Middle frontal gyrus (tissue), 1 donor: ENCODE data around the gene S1PR4.
"Not testable (repeated sequence)": the region's sequence is repeated elsewhere in the genome, so short reads cannot be mapped to it uniquely, and the experiment has no call there.

Source experiments
- DNase-seq: peaks from one replicate; pipeline ENCODE4 v3.0.0-alpha.2; 2015; ENCODE audit warnings: low spot score; ENCODE audit errors: extremely low spot score

The S1PR4 gene

GRCh38 chr19:3220576-3220975, 42.0 kb downstream of the S1PR4 start:
- no peak for DNase-seq

DNA sequence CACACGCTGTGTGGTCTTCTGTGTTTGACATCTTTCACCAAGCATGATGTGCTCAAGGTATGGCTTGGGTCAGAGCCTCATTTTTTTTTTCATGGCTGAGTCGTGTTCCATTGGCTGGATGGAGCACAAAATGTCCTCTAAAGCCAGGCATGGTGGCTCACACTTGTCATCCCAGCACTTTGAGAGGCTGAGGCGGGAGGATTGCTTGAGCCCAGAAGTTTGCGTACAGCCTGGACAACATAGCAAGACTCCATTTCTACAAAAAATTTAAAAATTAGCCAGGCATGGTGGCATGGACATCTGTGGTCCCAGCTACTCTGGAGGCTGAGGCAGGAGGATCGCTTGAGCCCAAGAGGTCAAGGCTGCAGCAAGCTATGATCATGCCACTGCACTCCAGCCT, 43.0 kb downstream of the S1PR4 start:
- DNase-seq, result not testable (repeated sequence)

- no peak for DNase-seq
These were observed 44.1 kb downstream of the S1PR4 start for GRCh38 chr19:3222709-3223108.

- no peak for DNase-seq
These were observed 46.0 kb downstream of the S1PR4 start, which contains the start of gene CELF5 for GRCh38 chr19:3224346-3225168. TSS of gene CELF5 (plus strand) at chr19:3224661. CDS start at chr19:3224740, 79 bp downstream.

- no peak for DNase-seq
These were observed 46.6 kb downstream of the S1PR4 start for GRCh38 chr19:3225169-3225485.

- DNase-seq, result no peak
These were observed 47.1 kb downstream of the S1PR4 start for GRCh38 chr19:3225677-3226093.

DNA sequence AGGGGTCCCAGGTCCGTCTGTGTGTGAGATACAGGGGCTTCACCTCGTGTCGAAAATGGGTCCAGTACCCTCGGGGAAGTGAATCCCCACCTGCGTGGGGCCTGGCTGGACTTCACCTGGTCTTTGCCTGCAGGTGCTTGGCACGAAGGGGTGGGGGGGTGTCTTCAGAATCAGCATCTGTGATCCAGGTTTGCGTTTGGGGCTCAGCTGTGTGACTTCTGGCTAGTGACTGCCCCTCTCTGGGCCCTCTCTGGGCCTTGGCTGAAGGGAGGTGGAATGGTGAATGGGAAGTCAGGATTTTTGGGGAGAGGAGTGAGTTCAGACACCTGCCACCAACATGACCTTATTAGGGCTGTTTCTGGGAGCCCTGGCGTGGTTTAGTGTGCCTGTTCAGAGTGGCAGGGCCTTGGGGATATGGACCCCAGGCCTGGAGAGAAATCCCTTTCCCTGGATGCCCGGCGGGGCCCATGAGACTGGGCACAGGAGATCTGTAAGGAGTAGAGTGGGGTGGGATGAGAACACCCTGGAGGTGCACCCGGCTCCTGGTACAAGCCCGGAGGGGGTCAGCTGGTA, 48.6 kb downstream of the S1PR4 start:
- no peak for DNase-seq

DNA sequence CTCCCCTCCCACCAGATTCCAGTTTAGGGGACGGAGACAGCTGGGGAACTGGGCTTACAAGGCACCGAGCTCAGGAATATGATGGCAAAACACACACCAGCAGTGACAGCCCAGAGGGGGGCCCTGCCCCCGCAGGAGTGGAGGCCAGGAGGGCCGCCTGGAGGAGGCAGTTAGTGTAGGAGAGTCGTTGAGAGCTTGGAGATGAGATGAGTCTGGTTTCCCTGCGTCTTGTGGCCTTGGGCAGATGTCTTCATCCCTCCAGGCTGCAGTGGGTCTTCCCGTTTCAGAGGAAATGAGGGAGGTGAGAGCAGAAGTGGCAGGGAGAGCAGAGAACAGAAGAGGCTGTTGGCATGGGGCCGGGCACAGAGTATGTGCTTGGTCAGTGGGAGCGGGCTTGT, 50.8 kb downstream of the S1PR4 start:
- DNase-seq, result no peak
